Measurements from ENCODE around the gene TNNT1.

- no peak for TF ChIP-seq CTCF (IDR thresholded peaks at IDR 0.05)
- TF ChIP-seq POLR2AphosphoS5 (IDR thresholded peaks at IDR 0.05), result no peak
These were observed 59.6 kb downstream of the TNNT1 start for GRCh38 chr19:55089342-55089944.

All from suprapubic skin (tissue), 3 donors.